IMR-90 (cell line): ENCODE data around the gene SLC12A7. TPM values are rescaled to one million over a fixed set of nuclear protein-coding genes. Genes with fewer than 3 reads are reported as not detected.

ENCODE experiments used
- ATAC-seq: fragments of 200-7000 bp; cut with Tn5 transposase; 2 replicates; pipeline ENCODE4 v1.9.1; 2020; ENCODE audit warnings: low read depth, mild to moderate bottlenecking, moderate library complexity
- BruUV-seq: library from RNA; stranded (reverse); fragments of 400-500 nt; replicated peaks from 2 replicates; lab custom pipeline; 2021; lab: Mats Ljungman, UMichigan
- CTCF ChIA-PET: fragments of 300-600 bp; formaldehyde crosslinking; extraction: SDS; loops from one replicate; lab custom pipeline; 2021; ENCODE audit warnings: antibody characterized with exemption; lab: Yijun Ruan, JAX
- POLR2A ChIA-PET: fragments of 300-600 bp; sonication (Branson Sonifier 250); formaldehyde crosslinking; loops from one replicate; lab custom pipeline; 2022; ENCODE audit warnings: antibody characterized with exemption; ENCODE audit not compliant: unreplicated experiment; lab: Charles Lee
- DNase-seq: peaks from one replicate; pipeline ENCODE4 v3.0.0; 2013
- H2AFZ ChIP-seq: replicated peaks from 2 replicates; pipeline ENCODE3; 2013; ENCODE audit warnings: low read length, mild to moderate bottlenecking; ENCODE audit not compliant: poor library complexity
- H2AK5ac ChIP-seq: 2 replicates; pipeline ENCODE4 v1.6.1; 2013; ENCODE audit warnings: low read depth, low read length, inconsistent platforms
- H2AK9ac ChIP-seq: replicated peaks from 2 replicates; pipeline ENCODE3; 2013; ENCODE audit warnings: mild to moderate bottlenecking, low read depth, low read length, moderate library complexity; ENCODE audit not compliant: poor library complexity
- H2BK120ac ChIP-seq: 2 replicates; pipeline ENCODE4 v1.6.1; 2013; ENCODE audit warnings: low read depth, low read length, inconsistent platforms
- H2BK15ac ChIP-seq: 3 replicates; pipeline ENCODE4 v1.6.1; 2013; ENCODE audit warnings: low read depth, low read length, inconsistent platforms
- H2BK20ac ChIP-seq: 2 replicates; pipeline ENCODE4 v1.6.1; 2013; ENCODE audit warnings: low read depth, mild to moderate bottlenecking, inconsistent platforms, low read length, moderate library complexity
- H2BK5ac ChIP-seq: 2 replicates; pipeline ENCODE4 v1.6.1; 2013; ENCODE audit warnings: mild to moderate bottlenecking, low read depth, low read length, inconsistent platforms; ENCODE audit not compliant: poor library complexity, severe bottlenecking
- H3K14ac ChIP-seq: replicated peaks from 2 replicates; pipeline ENCODE4 v1.6.1; 2013; ENCODE audit warnings: low read depth, low read length, inconsistent platforms
- H3K18ac ChIP-seq: 2 replicates; pipeline ENCODE4 v1.6.1; 2013; ENCODE audit warnings: low read depth, low read length, control low read depth
- H3K23ac ChIP-seq: 2 replicates; pipeline ENCODE4 v1.6.1; 2013; ENCODE audit warnings: low read depth, low read length, inconsistent platforms
- H3K27ac ChIP-seq: 2 replicates; pipeline ENCODE4 v1.5.1; 2013; ENCODE audit warnings: mild to moderate bottlenecking, control low read depth, low read length; ENCODE audit not compliant: insufficient read depth
- H3K27me3 ChIP-seq: 2 replicates; pipeline ENCODE4 v1.6.1; 2013; ENCODE audit warnings: low read length; ENCODE audit not compliant: control insufficient read depth, insufficient read depth
- H3K36me3 ChIP-seq: 2 replicates; pipeline ENCODE4 v1.6.1; 2013; ENCODE audit warnings: low read length, mixed read lengths; ENCODE audit not compliant: control insufficient read depth, insufficient read depth
- H3K4ac ChIP-seq: 2 replicates; pipeline ENCODE4 v1.6.1; 2013; ENCODE audit warnings: low read depth, low read length, inconsistent platforms
- H3K4me1 ChIP-seq: 2 replicates; pipeline ENCODE4 v1.6.1; 2013; ENCODE audit warnings: low read length, mixed read lengths; ENCODE audit not compliant: control insufficient read depth, insufficient read depth
- H3K4me2 ChIP-seq: 2 replicates; pipeline ENCODE4 v1.6.1; 2013; ENCODE audit warnings: low read depth, mild to moderate bottlenecking, control low read depth, low read length, moderate library complexity
- H3K4me3 ChIP-seq: 2 replicates; pipeline ENCODE4 v1.5.1; 2013; ENCODE audit warnings: low read depth, mild to moderate bottlenecking, control low read depth, low read length, moderate library complexity; ENCODE audit not compliant: insufficient read depth
- H3K56ac ChIP-seq: 2 replicates; pipeline ENCODE4 v1.6.1; 2013; ENCODE audit warnings: low read length, inconsistent platforms; ENCODE audit not compliant: insufficient read depth; ENCODE audit errors: extremely low read depth
- H3K79me1 ChIP-seq, 2 experiments: 2 replicates each; pipeline ENCODE4 v1.6.1; 2013; ENCODE audit warnings: low read length in 2 of 2, inconsistent platforms in 1 of 2, low read depth in 1 of 2
- H3K9ac ChIP-seq: 2 replicates; pipeline ENCODE4 v1.6.1; 2013; ENCODE audit warnings: low read depth, low read length, control low read depth
- H3K9me1 ChIP-seq: 2 replicates; pipeline ENCODE4 v1.6.1; 2013; ENCODE audit warnings: low read length, inconsistent platforms; ENCODE audit not compliant: insufficient read depth
- H3K9me3 ChIP-seq: 2 replicates; pipeline ENCODE4 v1.6.1; 2013; ENCODE audit warnings: low read length; ENCODE audit not compliant: control insufficient read depth, insufficient read depth
- H4K20me1 ChIP-seq: 2 replicates; pipeline ENCODE4 v1.6.1; 2013; ENCODE audit warnings: low read length, inconsistent platforms; ENCODE audit not compliant: insufficient read depth
- H4K5ac ChIP-seq: 2 replicates; pipeline ENCODE4 v1.6.1; 2013; ENCODE audit warnings: mild to moderate bottlenecking, low read depth, low read length, control low read depth
- H4K8ac ChIP-seq, 2 experiments: 2 replicates each; pipeline ENCODE4 v1.6.1; 2013; ENCODE audit warnings: low read depth in 2 of 2, low read length in 2 of 2, control low read depth in 1 of 2, inconsistent platforms in 1 of 2
- H4K91ac ChIP-seq: 2 replicates; pipeline ENCODE4 v1.6.1; 2013; ENCODE audit warnings: low read depth, low read length, inconsistent platforms; ENCODE audit not compliant: insufficient read depth
- BHLHE40 ChIP-seq: fragments of 150-350 bp; IDR thresholded peaks from 2 replicates; pipeline ENCODE4 v1.6.1; 2016; ENCODE audit warnings: mild to moderate bottlenecking, low read depth, low read length
- CEBPB ChIP-seq: IDR thresholded peaks from 2 replicates; pipeline ENCODE4 v1.6.1; 2012; ENCODE audit warnings: low read depth, low read length, improper control_type of control experiment
- CHD1 ChIP-seq: IDR thresholded peaks from 2 replicates; pipeline ENCODE4 v1.6.1; 2012; ENCODE audit warnings: low read depth, low read length, improper control_type of control experiment
- CTCF ChIP-seq: conservative IDR thresholded peaks from 2 replicates; pipeline ENCODE4 v1.5.1; 2012; ENCODE audit warnings: mild to moderate bottlenecking, low read depth, low read length, improper control_type of control experiment
- ELK1 ChIP-seq: fragments of 150-350 bp; IDR thresholded peaks from 2 replicates; pipeline ENCODE4 v1.6.1; 2016; ENCODE audit warnings: low read depth, mild to moderate bottlenecking, low read length, moderate library complexity, borderline replicate concordance
- FOS ChIP-seq: fragments of 150-350 bp; IDR thresholded peaks from 2 replicates; pipeline ENCODE4 v1.6.1; 2016; ENCODE audit warnings: low read depth, low read length
- MAFK ChIP-seq: IDR thresholded peaks from 2 replicates; pipeline ENCODE4 v1.6.1; 2012; ENCODE audit warnings: low read depth, low read length, improper control_type of control experiment
- MAZ ChIP-seq: IDR thresholded peaks from 2 replicates; pipeline ENCODE4 v1.6.1; 2012; ENCODE audit warnings: low read depth, mild to moderate bottlenecking, low read length, improper control_type of control experiment, moderate library complexity, borderline replicate concordance
- MXI1 ChIP-seq: IDR thresholded peaks from 2 replicates; pipeline ENCODE4 v1.6.1; 2012; ENCODE audit warnings: low read depth, mild to moderate bottlenecking, low read length, moderate library complexity, borderline replicate concordance
- NFE2L2 ChIP-seq: fragments of 150-350 bp; IDR thresholded peaks from 2 replicates; pipeline ENCODE4 v1.6.1; 2016; ENCODE audit warnings: low read depth, mild to moderate bottlenecking, low read length
- POLR2A ChIP-seq: IDR thresholded peaks from 2 replicates; pipeline ENCODE4 v1.6.1; 2012; ENCODE audit warnings: mild to moderate bottlenecking, low read depth, low read length
- RAD21 ChIP-seq: IDR thresholded peaks from 2 replicates; pipeline ENCODE4 v1.6.1; 2012; ENCODE audit warnings: low read length, improper control_type of control experiment
- RCOR1 ChIP-seq: IDR thresholded peaks from 2 replicates; pipeline ENCODE4 v1.6.1; 2012; ENCODE audit warnings: mild to moderate bottlenecking, low read length, improper control_type of control experiment; ENCODE audit not compliant: insufficient replicate concordance
- RFX5 ChIP-seq: IDR thresholded peaks from 2 replicates; pipeline ENCODE4 v1.8.0; 2012; ENCODE audit warnings: low read depth, mild to moderate bottlenecking, low read length, moderate library complexity
- SMC3 ChIP-seq: fragments of 150-350 bp; IDR thresholded peaks from 2 replicates; pipeline ENCODE4 v1.6.1; 2016; ENCODE audit warnings: low read depth, mild to moderate bottlenecking, antibody characterized with exemption, low read length, moderate library complexity
- WGBS, 2 experiments: methylation state at CpG; one replicate each; pipeline versions ENCODE4 v1.1.5 to v1.1.7; 2013; ENCODE audit warnings: missing lambda C conversion rate in 2 of 2; ENCODE audit not compliant: insufficient read length in 1 of 2; ENCODE audit errors: extremely low coverage in 2 of 2; 5-methylcytosine and 5-hydroxymethylcytosine counted together
- dilution Hi-C: fragments of 300-500 bp; cut with HindIII; formaldehyde crosslinking; loops from one replicate; pipeline ENCODE4 v1.14.3; 2018; ENCODE audit warnings: low sequenced_read_pairs; ENCODE audit not compliant: unreplicated experiment
- in situ Hi-C: fragments of 300-500 bp; cut with MboI; formaldehyde crosslinking; loops from 3 replicates; pipeline ENCODE4 v1.14.3; 2019; ENCODE audit warnings: low sequenced_read_pairs, inconsistent platforms, mixed read lengths
- intact Hi-C: fragments of 100-400 bp; cut with micrococcal nuclease; formaldehyde crosslinking; loops from 2 replicates; pipeline ENCODE4 v1.10.0; 2022
- polyA plus RNA-seq, 3 experiments: library from polyadenylated mRNA; depleted of rRNA; stranded (reverse); fragments of >200 nt; gene quantifications; 2 replicates each; pipeline ENCODE4 v1.2.3, GENCODE V29; 2012; ENCODE audit warnings: low replicate concordance in 1 of 3
- total RNA-seq: library from RNA; depleted of rRNA; stranded (reverse); fragments of >200 nt; gene quantifications from 2 replicates; pipeline ENCODE4 v1.2.3, GENCODE V29; 2012
- TF ChIP-seq, protein P1 (sequence below): fragments of 150-350 bp; IDR thresholded peaks from 2 replicates; pipeline ENCODE4 v1.6.1; 2017; ENCODE audit warnings: mild to moderate bottlenecking, antibody characterized with exemption, low read length, low read depth

Gene SLC12A7
- total and polyA plus RNA-seq, 2 of the 4 experiments (the other 2 are of a cell fraction) = 3.0 to 6.1 TPM

DNA sequence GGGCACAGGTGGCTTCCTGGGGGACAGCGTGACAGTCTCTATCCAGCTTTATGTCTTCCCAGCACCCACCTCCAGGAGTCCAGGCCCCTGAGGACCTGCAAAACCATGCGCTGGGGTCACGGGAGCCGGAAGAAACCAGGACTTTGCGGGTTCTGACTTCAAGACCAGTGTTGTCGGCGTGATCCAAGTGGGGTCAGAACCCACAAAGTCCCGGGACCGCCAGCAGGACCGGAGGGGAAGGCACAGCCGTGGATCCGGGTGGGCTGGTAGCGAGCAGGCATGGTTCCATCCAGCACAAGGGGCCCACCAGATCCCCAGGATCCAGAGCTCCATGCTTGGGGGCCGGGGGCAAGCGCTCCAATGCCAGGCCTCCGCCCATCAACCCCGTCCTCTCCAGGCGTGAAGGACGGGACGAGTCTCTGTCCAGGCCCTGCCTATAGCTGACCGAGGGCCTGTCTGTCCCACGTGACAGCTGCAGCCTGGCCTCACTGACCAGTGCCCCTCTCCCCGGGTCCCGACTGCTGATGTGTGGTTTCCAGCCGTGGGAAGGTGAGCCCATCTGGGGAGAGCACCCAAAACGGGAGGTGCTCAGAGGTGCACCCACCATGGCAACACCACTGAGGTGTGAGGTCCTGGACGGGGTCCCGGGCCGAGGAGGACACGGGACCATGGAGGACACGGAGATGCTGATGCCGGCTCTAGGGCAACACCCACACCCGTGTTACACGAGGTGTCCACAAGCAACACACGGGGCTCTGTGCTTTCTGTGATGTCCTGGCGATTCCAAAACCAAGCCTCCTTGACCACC, 48.9 kb downstream of the SLC12A7 start:
- dilution Hi-C loops (no loop called here), intact Hi-C loops (no loop called here), in situ Hi-C loops (no loop called here)
- WGBS, 2 experiments = 89% methylated on average over 28 of the region's 36 CpGs; no CpG with 5 or more reads in 1 of the 2 experiments
- Histone ChIP-seq H2BK20ac (no peak overlapping the region), H3K4me3 (no peak overlapping the region), H3K4me2 (no peak overlapping the region), H2BK5ac (no peak overlapping the region), H2BK15ac (no peak overlapping the region), H3K56ac (no peak overlapping the region), H4K5ac (no peak overlapping the region), H2AK9ac (no peak overlapping the region), H4K20me1 (no peaks in the 10 kb centered on the region), H3K14ac (no peak overlapping the region), H3K9me3 (no peaks in the 10 kb centered on the region), H3K79me1 (no peaks in the 10 kb centered on the region), H2AFZ (no peak overlapping the region), H3K9me1 (no peaks in the 10 kb centered on the region), H3K4ac (no peak overlapping the region), H2AK5ac (no peak overlapping the region), H3K18ac (no peak overlapping the region), H3K9ac (no peak overlapping the region), H3K36me3 (peaks cover 17% of the 10 kb centered on the region), H3K27ac (no peak overlapping the region), H3K27me3 (no peaks in the 10 kb centered on the region), H3K23ac (no peak overlapping the region), H4K91ac (no peak overlapping the region), H3K4me1 (no peaks in the 10 kb centered on the region), H2BK120ac (no peak overlapping the region), H4K8ac (no peak overlapping the region)
- ChIA-PET CTCF (no interaction called here), POLR2A (no interaction called here)
- BruUV-seq = no TSS peak
- TF ChIP-seq CHD1 (no peak), RCOR1 (no peak), MAZ (no peak), ELK1 (no peak), SMC3 (no peak), CTCF (no peak), CEBPB (no peak), MXI1 (no peak), FOS (no peak), POLR2A (no peak), RAD21 (no peak), MAFK (no peak), RFX5 (no peak), NFE2L2 (no peak), BHLHE40 (no peak)
- TF ChIP-seq, protein P1, sequence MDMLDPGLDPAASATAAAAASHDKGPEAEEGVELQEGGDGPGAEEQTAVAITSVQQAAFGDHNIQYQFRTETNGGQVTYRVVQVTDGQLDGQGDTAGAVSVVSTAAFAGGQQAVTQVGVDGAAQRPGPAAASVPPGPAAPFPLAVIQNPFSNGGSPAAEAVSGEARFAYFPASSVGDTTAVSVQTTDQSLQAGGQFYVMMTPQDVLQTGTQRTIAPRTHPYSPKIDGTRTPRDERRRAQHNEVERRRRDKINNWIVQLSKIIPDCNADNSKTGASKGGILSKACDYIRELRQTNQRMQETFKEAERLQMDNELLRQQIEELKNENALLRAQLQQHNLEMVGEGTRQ = no peak
- ATAC-seq (no peak), DNase-seq (no peak)
